GM21367 (cell line): ENCODE measurements around the gene KCNA2.

ENCODE experiments used
- ATAC-seq: cut with Tn5 transposase; IDR thresholded peaks from one replicate; pipeline ENCODE4 v1.9.1; 2021; ENCODE audit not compliant: unreplicated experiment

The KCNA2 gene

DNA sequence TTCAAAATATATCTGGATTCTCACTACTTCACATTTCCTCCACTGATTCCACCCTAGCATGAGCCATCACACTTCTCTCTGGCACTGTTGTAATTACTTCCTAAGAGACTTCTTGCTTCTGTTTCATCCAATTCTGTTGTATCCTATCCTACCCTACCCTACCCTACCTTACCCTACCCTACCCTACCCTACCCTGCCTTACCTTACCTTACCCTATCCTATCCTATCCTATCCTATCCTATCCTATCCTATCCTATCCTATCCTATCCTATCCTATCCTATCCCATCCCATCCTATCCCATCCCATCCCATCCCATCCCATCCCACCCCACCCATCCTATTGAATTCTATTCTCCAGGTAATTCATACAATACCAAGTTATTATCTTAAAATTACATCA, 29.7 kb downstream of the KCNA2 start:
- no peak for ATAC-seq

DNA sequence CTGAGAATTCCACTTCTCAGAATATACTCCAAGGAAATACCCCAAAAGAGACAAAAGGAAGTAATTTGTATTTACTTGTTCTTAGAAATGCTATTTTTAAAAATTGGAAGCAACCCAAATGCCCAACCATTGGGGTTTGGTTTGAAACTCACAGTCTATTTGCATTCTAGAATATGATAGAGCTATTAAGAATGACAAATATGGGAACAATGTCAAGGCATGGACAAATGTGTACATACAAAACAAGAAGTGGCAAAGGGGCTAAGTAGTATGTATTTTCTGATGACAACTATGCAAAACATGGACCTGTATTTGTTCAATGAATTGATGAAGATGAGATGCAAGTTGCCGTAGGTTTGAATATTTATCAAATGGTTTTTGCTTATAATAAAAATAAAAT, 32.8 kb downstream of the KCNA2 start:
- ATAC-seq: no peak

DNA sequence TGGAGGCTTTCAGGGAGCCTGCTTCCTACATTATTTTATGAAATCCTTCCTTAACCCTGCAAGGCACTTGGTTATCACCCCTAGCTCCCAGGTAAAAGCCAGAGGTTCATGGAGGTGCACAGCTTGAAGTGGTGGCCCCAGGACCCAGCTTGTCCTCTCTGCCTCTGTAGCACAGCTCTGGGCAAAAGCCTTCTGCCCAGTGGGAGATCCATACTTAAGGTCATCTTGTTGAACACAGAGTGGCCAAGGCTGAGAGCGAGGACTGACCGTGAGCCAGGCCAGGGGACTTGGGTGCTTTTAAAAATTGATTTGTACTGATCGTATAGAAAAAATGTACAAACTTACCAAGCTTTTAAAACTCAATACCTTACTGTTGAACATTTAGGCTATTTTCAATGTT, 33.4 kb downstream of the KCNA2 start:
- ATAC-seq: no peak

DNA sequence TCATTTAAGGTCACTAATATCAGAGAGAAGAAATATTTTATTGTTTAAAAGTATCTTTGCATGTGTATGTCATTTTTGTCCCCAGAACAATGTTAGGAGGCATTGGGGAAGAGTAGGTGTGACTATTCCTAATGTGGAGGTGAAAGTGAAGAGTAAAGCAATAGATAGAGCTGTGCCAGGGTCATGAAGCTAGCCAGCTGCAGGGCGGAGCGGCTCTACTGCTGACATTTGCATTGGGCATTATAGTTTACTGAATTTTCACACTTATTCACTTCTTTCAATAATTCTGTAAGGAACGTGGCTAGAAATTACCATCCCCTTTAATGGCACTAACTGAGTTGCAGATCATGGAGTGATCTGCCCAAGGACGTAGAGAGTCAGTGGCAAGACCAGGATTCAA, 35.3 kb downstream of the KCNA2 start:
- no peak for ATAC-seq

DNA sequence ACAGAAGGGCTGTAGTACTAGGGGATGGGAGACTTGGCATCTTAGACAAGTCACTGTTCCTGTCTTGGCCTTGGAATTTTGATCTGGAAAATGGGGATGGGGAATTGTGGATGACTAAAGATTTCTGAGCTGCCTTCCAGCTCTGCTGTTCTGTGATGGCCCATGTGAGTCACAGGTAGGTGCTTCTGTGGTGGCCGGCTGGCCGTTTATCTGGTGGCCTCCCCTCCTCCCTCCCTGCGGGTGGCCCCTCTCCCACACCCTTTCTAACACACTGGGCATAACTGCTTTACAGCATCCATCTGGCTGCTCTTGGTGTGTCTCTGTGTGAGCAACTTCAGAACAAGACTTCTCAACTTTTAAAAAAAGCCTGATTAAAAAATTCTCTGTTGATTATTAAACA, 35.9 kb downstream of the KCNA2 start:
- no peak for ATAC-seq

DNA sequence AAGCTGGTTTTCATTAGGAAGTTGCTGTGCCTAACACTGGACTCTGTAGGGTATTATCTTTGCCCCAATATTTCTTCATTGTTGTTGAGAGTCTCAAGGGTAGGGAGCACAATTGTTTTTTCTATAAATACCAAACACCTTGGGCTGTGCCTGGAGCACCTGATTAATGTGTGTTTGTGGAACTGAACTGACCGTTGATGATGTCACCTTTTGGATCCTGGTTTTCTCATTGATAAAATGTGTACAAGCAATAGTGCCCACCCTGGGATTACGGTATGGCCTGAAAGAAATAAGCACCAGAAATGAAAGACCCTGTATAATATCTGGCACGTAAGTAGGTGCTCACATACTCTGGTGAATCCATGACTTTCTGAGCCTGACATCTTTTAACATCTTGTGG, 39.3 kb downstream of the KCNA2 start:
- ATAC-seq: no peak

DNA sequence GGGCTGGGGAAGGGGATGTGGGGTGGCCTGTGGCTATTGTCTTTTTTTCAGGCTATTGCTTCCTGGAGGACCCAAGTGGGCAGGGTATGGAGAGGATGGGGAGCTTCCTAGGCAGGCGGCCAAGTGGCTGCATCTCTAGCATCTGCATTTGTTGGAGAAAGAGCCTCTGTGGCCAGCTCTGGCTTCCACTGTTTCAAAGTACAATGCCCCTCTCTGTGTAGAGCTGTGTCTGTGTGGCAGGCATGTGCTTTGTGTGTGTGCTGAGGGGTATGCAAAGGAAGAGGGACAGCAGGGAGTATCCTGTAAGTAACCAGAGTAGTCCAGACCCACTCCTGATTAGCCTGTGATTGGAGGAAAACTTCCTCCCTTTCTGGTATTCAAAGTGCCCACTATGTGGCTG, 40.6 kb downstream of the KCNA2 start:
- no peak for ATAC-seq

DNA sequence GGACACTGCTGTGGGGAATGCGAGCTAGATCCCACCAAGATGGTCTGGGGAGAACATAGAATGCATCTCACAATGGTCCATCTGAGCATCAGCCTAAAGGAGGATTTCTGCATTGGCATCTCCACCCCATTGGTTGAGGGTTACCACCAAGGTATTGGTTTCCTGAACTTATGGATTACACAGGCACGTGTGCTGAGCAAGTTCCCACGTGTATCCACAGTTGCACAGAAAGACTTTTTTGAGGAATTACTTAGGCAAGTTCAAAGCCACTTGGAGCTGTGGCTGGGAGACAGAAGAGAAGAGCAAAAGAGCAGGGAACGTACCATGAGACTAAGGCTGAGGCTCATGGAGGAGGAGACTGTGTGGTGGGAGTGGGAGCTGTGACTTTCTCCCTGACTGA, 43.1 kb downstream of the KCNA2 start:
- no peak for ATAC-seq

DNA sequence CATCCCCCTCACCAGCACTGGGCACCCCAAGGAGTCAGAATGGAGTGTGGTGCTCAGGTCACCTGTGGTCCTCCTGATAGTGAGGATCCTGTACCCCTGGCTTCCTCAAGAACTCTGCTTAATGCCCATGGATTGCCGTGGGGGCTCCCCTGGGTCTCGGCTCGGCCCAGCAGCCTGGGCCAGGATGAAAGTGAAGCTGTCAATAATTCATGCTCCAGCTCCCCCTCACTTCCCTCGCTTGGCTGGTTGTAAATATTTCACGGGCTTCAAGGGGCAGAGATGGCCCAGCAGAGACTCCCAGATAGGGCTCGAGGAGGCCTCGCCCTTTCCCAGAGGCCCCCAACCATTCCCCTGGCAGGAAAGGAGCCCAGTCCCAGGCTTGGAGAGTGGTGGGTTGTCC, 44.6 kb downstream of the KCNA2 start:
- ATAC-seq: no peak

DNA sequence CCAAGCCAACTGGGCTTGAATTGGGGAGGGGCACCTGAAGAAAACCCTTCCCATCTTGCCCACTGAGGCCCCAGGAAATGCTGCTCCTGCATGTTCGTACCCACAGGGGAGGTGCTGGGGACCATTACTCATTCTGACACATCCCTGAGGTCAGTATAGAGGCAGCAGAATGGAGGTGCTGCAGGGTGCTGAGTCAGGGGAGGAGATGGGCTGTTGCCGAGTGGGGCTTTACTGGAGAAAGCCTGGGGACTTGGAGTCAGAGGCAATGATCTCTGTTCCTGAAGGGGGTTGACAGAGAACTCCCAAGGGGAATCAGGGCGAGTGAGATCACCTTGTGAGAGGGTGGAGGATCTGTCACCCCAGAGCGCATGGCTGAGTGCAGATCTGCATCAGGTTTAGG, 47.0 kb downstream of the KCNA2 start:
- no peak for ATAC-seq

DNA sequence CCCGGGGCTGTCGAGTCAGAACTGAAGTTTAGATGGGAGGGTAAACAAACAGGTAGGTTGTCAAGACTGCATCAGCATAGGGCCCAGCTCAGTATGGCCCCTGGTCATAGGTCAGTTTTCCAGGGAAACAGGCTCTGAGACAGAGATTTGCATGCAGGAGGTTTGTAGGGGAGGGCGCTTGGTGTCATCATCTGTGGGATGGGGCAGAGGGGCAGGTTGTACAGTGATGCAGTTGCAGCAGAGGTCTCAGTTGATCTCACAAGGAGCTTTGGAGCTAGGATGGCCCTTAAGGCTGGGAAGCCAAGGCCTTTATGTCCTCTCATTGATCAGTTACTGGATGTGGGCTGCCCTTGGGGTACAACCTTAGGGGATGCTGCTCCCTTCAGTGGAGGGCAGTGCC, 48.7 kb downstream of the KCNA2 start:
- no peak for ATAC-seq

DNA sequence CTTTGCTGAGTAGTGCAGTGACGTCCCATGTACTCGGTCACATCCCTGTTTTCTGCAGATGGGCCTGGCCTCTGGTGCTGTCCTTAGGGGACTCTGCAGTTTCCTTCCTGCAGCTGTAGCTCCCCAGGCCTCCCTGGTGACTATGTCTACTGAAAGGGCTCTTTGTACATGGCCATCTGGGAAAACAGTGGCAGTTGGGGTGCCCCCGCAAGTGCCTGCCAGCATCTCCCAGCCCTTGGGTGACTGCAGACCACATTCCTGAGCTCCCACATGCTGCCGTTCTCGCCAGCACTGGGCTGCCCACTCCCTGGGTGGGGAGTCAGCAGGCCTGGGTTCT, 49.7 kb downstream of the KCNA2 start:
- no peak for ATAC-seq

DNA sequence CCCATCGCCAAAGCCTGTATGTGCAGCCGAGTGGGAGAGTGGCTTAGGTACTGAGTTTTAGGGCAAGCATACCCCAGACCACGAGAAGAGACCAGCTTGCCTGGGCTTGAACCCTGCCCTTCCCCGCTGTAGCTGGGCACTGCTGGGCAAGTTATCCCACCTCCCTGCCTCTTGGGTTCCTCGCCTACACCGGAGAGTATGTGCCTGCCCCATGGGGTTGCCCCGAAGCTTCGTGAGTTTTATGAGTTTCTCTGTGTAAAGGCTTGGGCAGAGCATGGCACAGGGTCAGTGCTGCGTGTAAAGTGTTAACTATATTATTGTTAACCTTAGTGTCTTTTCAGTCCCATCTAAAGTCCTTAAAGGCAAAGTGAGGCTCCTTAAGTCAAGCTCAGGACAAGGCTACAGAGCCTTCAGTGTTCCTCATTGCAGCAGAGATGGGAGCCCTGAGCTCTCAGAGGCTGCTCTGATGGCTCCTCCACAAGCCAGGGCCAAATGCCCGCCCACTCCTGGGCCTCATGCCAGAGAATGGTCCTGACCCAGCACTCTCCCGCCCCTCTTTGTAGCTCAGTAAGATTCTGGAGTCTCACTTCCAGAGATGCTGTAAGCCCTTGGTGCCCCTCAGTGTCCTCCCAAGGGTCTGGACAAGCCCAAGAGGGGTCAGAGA, 50.2 kb downstream of the KCNA2 start:
- no peak for ATAC-seq

DNA sequence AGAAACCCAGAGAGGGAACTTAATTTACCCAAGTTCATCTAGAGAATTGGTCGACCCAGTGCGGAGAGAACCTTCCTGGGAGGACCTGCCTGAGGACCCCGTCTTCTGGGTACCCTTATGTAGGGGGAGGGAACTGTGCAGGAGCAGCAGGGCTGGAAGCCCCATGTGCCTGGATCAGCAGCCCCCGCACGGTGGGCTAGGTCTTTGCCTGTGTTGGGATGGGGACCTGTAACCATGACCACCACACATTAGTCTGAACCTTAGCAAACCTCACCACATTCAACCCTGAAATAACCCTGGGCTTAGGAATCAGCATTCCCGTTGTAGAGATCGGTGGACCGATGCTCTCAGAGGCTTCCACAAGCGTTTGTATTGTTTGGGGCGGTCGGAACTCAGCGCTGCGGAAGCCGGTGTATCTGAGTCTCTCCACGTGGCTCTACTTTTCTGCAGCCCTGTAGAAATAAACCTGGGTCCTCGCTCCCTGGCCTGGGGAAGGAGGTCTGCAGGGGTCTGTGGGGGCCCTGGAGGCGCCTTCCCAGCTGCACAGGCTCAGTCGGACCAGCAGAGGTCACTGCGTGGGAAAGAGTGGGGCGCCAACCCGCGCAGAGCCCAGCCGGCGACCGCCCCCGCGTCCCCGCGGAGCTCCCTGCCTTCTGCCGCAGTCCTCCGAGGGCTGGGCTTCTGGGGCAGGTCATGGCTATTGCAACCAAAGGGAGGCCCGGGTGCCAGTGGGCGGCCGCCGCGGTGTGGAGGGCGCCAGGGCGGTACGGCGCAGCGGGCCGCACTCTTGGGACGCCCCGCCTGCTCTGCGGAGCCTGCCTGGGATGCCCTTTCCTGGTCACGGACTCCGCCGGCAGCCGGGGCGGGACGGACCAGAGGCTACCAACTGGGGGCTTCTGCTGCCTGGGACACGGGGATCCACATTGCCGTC, 51.0 kb downstream of the KCNA2 start:
- ATAC-seq: no peak

DNA sequence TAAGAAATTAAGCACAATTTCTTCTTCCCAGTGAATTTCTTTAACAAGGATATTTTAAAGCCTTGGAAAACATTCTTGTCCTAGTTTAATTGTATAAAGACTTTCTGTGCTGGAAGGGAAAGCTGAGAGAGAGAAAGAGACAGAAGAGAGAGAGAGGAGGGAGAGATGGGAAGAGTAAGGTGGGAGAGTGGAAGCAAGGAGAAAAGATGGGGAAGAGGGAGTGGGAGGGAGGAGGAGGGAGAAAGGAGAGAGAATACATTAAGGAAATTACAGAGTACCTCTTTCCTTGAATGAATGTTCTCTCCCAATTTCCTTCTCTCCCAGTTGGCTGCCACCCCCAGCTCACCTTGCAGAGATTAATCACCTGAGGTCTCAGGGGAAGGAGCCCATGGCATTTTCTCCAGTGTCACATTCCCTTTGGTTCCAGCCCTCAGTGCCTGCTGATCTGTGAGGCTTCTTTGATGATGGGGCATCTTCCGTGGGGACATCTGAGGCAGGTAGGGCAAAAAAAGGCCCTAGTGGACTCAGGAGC, 54.8 kb downstream of the KCNA2 start:
- ATAC-seq: no peak

DNA sequence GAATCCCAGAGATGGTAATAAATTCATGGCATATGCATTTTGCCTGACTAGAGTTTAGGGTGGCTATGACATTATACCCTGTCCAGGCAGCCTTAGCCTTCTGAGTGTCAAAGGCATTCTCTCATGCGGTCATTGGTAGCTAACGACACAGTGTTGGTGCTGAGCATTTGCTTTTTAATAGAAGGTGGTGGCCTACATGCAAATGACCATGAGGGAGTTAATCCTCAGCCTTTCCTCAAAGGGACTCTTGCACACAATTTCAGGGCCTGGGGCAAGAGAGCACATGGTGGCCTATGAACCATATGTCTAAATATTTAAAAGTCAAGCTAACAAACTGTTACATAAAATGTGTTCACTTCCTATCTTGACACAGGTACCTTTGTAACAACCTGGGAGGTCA, 56.3 kb downstream of the KCNA2 start:
- ATAC-seq: no peak

DNA sequence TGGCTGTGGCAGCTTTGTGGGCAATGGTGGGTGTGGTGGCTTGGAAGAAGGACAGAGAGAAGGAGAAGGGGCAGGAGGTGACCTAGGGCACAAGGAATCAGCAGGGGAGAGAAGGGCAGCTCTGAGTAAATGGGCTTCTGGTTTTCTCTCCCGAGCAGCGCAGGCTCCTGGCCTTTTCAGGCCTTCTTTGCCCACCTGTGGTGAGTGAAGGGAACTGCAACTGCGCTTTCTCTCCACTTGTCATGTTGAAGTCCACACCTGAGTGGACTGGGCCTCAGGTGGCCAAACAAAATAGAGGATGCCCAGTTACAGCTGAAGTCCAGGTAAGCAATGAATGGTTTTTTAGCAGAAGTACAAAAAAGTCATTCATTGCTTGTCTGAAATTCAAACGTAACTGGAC, 57.8 kb downstream of the KCNA2 start:
- ATAC-seq: no peak

DNA sequence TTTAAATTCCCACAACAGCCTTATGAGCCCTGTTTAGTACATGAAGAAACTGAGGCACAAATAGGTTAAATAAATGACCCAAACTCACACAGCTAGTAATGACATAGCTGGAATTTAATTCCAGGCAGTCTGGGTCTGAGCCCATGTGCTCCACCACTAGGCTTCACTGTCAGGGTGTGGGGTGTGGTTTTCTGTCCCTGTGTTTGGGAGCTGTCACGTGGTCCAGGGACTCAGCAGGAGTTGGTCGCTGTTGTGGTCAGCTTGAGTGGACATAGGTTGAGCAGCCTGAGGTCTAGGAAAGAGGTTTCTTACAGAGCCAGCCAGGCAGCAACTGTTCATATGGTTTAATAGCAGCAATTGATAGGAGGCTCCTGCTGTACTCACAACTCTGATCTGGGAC, 59.1 kb downstream of the KCNA2 start:
- no peak for ATAC-seq

DNA sequence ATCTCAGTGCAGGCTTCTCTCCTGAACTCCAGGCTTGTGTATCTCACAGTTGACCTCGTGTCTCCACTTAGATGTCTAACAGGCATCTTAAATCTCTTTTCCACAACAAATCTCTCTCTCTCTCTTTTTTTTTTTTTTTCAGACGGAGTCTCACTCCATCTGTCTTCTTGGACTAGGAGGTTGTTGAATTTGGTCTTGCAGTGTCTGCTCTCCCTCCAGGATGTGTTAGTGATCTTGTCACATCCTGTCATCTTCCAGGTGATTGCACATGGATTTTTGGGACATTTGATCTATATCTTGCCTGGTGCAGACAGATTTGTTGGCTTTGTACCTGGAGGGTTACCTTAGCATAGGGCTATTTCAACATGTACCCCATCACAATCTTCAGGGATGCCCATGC, 60.7 kb downstream of the KCNA2 start:
- no peak for ATAC-seq

DNA sequence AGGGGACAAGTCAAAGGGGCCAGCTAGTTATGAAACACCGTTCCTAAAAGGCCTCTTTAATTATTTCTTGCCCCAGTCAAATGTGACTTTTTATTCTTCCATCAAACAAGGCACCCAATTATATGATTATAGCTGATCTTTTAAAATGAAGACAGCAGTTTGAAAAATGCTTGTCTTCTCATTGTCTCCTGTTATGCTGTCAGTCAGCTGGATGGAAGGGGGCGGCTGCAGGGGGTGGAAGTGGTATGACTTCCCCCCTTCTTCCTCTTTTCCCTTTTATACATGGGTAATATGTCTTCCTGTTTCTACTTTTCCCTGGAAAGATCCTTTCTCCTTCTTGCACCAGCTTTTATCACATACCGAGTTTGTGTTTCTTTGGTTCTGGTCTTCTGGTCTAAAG, 61.4 kb downstream of the KCNA2 start:
- no peak for ATAC-seq
